ENCODE data around the gene DYNC2I2. TPM values are rescaled to one million over a fixed set of nuclear protein-coding genes. Genes with fewer than 3 reads are reported as not detected.
"Not testable (repeated sequence)": the region's sequence is repeated elsewhere in the genome, so short reads cannot be mapped to it uniquely, and the experiment has no call there.

The DYNC2I2 gene
- total and polyA plus RNA-seq, 4 donors, result 23.0 to 65.3 (median 63.0) TPM

GRCh38 chr9:128610897-128611296 is 45.8 kb downstream of the DYNC2I2 start:
- H3K9me3 ChIP-seq (ENCODE audit: control insufficient read depth, insufficient read depth, low read length), result no peaks in the 10 kb centered on the region
- peaks cover 9% of the 10 kb centered on the region for H3K4me1 ChIP-seq (ENCODE audit: control insufficient read depth, insufficient read depth, low read length)
- H3K27ac ChIP-seq (ENCODE audit: low read depth, low read length), result no peak overlapping the region
- no peaks in the 10 kb centered on the region for H3K27me3 ChIP-seq (ENCODE audit: control insufficient read depth, insufficient read depth, low read length)
- no peak for DNase-seq (ENCODE audit: low read depth in 4 of 6, low spot score in 6 of 6)
- H3K36me3 ChIP-seq (ENCODE audit: control insufficient read depth, insufficient read depth, low read length), result peaks cover 86% of the 10 kb centered on the region
- WGBS (ENCODE audit: insufficient coverage), result 100% methylated on average over 3 of the region's 3 CpGs
- no peak overlapping the region for H3K4me3 ChIP-seq (ENCODE audit: low read depth, low read length)

- H3K9me3 ChIP-seq (ENCODE audit: control insufficient read depth, insufficient read depth, low read length), result no peaks in the 10 kb centered on the region
- H3K27ac ChIP-seq (ENCODE audit: low read depth, low read length), result peak overlapping the region; percentile 92
- H3K27me3 ChIP-seq (ENCODE audit: control insufficient read depth, insufficient read depth, low read length), result no peaks in the 10 kb centered on the region
- H3K4me3 ChIP-seq (ENCODE audit: low read depth, low read length), result no peak overlapping the region
- 41% methylated on average over 14 of the region's 16 CpGs for WGBS (ENCODE audit: insufficient coverage)
- peaks cover 9% of the 10 kb centered on the region for H3K4me1 ChIP-seq (ENCODE audit: control insufficient read depth, insufficient read depth, low read length)
- peak; percentile 63 to 96 (median 78) for DNase-seq (ENCODE audit: low read depth in 4 of 6, low spot score in 6 of 6)
- H3K36me3 ChIP-seq (ENCODE audit: control insufficient read depth, insufficient read depth, low read length), result peaks cover 84% of the 10 kb centered on the region
Measured at GRCh38 chr9:128607642-128608350, 48.9 kb downstream of the DYNC2I2 start.

DNA sequence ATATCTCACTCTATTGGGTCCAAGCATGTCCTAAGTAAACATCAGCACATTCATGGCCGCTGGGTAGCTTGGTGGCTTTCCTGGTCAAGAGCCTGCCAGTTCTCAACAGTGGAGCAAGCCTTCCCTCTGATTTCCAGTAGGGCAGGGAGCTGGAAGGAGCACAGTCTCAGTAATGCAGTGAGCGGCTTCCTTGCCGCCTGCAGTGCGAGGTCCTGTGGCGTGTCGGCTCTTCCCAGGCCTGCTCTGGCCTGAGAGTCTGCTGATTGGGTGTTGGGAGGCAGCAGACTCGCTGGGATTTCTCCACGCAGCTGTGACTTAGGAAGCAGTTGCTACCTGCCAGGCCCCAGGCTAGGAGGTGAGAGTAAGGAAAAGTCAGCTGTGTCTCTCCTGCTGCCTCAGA is 53.0 kb downstream of the DYNC2I2 start:
- 95% methylated on average over 8 of the region's 8 CpGs for WGBS (ENCODE audit: insufficient coverage)
- no peaks in the 10 kb centered on the region for H3K27me3 ChIP-seq (ENCODE audit: control insufficient read depth, insufficient read depth, low read length)
- H3K4me3 ChIP-seq (ENCODE audit: low read depth, low read length), result no peak overlapping the region
- H3K9me3 ChIP-seq (ENCODE audit: control insufficient read depth, insufficient read depth, low read length), result no peaks in the 10 kb centered on the region
- H3K36me3 ChIP-seq (ENCODE audit: control insufficient read depth, insufficient read depth, low read length), result peaks cover 84% of the 10 kb centered on the region
- DNase-seq (ENCODE audit: low read depth in 4 of 6, low spot score in 6 of 6), result no peak
- H3K4me1 ChIP-seq (ENCODE audit: control insufficient read depth, insufficient read depth, low read length), result peaks cover 9% of the 10 kb centered on the region
- H3K27ac ChIP-seq (ENCODE audit: low read depth, low read length), result no peak overlapping the region

GRCh38 chr9:128600099-128600498 is 56.5 kb downstream of the DYNC2I2 start:
- Histone ChIP-seq H3K4me3 (ENCODE audit: low read depth, low read length) (no peak overlapping the region), H3K27me3 (ENCODE audit: control insufficient read depth, insufficient read depth, low read length) (no peaks in the 10 kb centered on the region), H3K36me3 (ENCODE audit: control insufficient read depth, insufficient read depth, low read length) (peaks cover 87% of the 10 kb centered on the region), H3K4me1 (ENCODE audit: control insufficient read depth, insufficient read depth, low read length) (no peaks in the 10 kb centered on the region), H3K9me3 (ENCODE audit: control insufficient read depth, insufficient read depth, low read length) (no peaks in the 10 kb centered on the region), H3K27ac (ENCODE audit: low read depth, low read length) (no peak overlapping the region)
- DNase-seq (ENCODE audit: low read depth in 4 of 6, low spot score in 6 of 6), result no peak
- 86% methylated on average over 2 of the region's 4 CpGs for WGBS (ENCODE audit: insufficient coverage)

- no peak overlapping the region for H3K4me3 ChIP-seq (ENCODE audit: low read depth, low read length)
- no peaks in the 10 kb centered on the region for H3K4me1 ChIP-seq (ENCODE audit: control insufficient read depth, insufficient read depth, low read length)
- peaks cover 84% of the 10 kb centered on the region for H3K36me3 ChIP-seq (ENCODE audit: control insufficient read depth, insufficient read depth, low read length)
- 100% methylated on average over 2 of the region's 4 CpGs for WGBS (ENCODE audit: insufficient coverage)
- H3K27me3 ChIP-seq (ENCODE audit: control insufficient read depth, insufficient read depth, low read length), result no peaks in the 10 kb centered on the region
- DNase-seq (ENCODE audit: low read depth in 4 of 6, low spot score in 6 of 6), result no peak
- no peak overlapping the region for H3K27ac ChIP-seq (ENCODE audit: low read depth, low read length)
- H3K9me3 ChIP-seq (ENCODE audit: control insufficient read depth, insufficient read depth, low read length), result no peaks in the 10 kb centered on the region
Measured at GRCh38 chr9:128595471-128595870, 61.2 kb downstream of the DYNC2I2 start.

DNA sequence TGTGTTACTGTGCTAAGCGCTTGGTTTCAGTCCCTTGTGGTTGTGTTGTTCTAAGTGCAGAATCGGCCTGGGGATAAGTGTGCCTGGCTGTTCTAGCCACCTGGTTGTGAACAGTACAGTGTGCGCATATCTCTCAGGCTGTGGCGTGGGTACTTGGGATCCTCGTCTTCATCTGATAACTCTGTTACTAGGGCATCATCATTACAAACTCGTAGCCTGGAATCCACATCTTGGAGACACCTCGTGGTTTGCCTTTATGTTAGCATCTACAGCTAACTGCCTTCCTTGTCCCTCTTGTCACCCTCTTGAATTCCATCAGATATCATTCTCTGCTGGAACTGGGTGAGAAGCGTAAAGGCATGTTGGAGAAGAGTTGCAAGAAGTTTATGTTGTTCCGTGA is 62.8 kb downstream of the DYNC2I2 start:
- Histone ChIP-seq H3K9me3 (ENCODE audit: control insufficient read depth, insufficient read depth, low read length) (no peaks in the 10 kb centered on the region), H3K4me3 (ENCODE audit: low read depth, low read length) (no peak overlapping the region), H3K36me3 (ENCODE audit: control insufficient read depth, insufficient read depth, low read length) (peaks cover 88% of the 10 kb centered on the region), H3K4me1 (ENCODE audit: control insufficient read depth, insufficient read depth, low read length) (no peaks in the 10 kb centered on the region), H3K27me3 (ENCODE audit: control insufficient read depth, insufficient read depth, low read length) (no peaks in the 10 kb centered on the region), H3K27ac (ENCODE audit: low read depth, low read length) (no peak overlapping the region)
- 94% methylated on average over 6 of the region's 9 CpGs for WGBS (ENCODE audit: insufficient coverage)
- no peak for DNase-seq (ENCODE audit: low read depth in 4 of 6, low spot score in 6 of 6)

GRCh38 chr9:128593039-128593438 is 63.6 kb downstream of the DYNC2I2 start:
- Histone ChIP-seq H3K4me3 (ENCODE audit: low read depth, low read length) (no peak overlapping the region), H3K36me3 (ENCODE audit: control insufficient read depth, insufficient read depth, low read length) (peaks cover 89% of the 10 kb centered on the region), H3K27ac (ENCODE audit: low read depth, low read length) (no peak overlapping the region), H3K27me3 (ENCODE audit: control insufficient read depth, insufficient read depth, low read length) (no peaks in the 10 kb centered on the region), H3K9me3 (ENCODE audit: control insufficient read depth, insufficient read depth, low read length) (no peaks in the 10 kb centered on the region), H3K4me1 (ENCODE audit: control insufficient read depth, insufficient read depth, low read length) (no peaks in the 10 kb centered on the region)
- DNase-seq (ENCODE audit: low read depth in 4 of 6, low spot score in 6 of 6), result no peak
- 91% methylated on average over 5 of the region's 6 CpGs for WGBS (ENCODE audit: insufficient coverage)

GRCh38 chr9:128588581-128589233 is 67.9 kb downstream of the DYNC2I2 start:
- H3K4me3 ChIP-seq (ENCODE audit: low read depth, low read length), result no peak overlapping the region
- no peaks in the 10 kb centered on the region for H3K4me1 ChIP-seq (ENCODE audit: control insufficient read depth, insufficient read depth, low read length)
- no peak overlapping the region for H3K27ac ChIP-seq (ENCODE audit: low read depth, low read length)
- no peaks in the 10 kb centered on the region for H3K27me3 ChIP-seq (ENCODE audit: control insufficient read depth, insufficient read depth, low read length)
- no peaks in the 10 kb centered on the region for H3K9me3 ChIP-seq (ENCODE audit: control insufficient read depth, insufficient read depth, low read length)
- no peak for DNase-seq (ENCODE audit: low read depth in 4 of 6, low spot score in 6 of 6)
- 100% methylated on average over 2 of the region's 11 CpGs for WGBS (ENCODE audit: insufficient coverage)
- H3K36me3 ChIP-seq (ENCODE audit: control insufficient read depth, insufficient read depth, low read length), result peaks cover 92% of the 10 kb centered on the region

DNA sequence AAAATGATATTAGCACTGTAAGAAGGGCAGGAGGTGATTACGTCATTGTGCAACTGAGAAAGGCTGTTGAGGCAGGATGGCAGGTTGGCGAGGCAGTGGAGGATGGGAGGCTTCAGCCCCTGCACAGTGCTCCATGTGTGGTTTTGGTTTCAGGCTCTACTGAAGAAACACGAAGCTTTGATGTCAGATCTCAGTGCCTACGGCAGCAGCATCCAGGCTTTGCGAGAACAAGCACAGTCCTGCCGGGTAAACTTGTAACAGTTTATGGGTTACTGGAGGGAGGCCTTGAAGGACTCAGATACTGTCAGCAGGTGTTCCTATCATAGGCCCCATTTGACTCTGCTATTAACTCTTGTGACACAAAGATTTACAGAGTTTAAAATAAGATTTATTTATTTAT is 69.2 kb downstream of the DYNC2I2 start:
- WGBS (ENCODE audit: insufficient coverage), result 76% methylated on average over 6 of the region's 6 CpGs
- no peaks in the 10 kb centered on the region for H3K4me1 ChIP-seq (ENCODE audit: control insufficient read depth, insufficient read depth, low read length)
- no peak overlapping the region for H3K27ac ChIP-seq (ENCODE audit: low read depth, low read length)
- no peak overlapping the region for H3K4me3 ChIP-seq (ENCODE audit: low read depth, low read length)
- H3K9me3 ChIP-seq (ENCODE audit: control insufficient read depth, insufficient read depth, low read length), result no peaks in the 10 kb centered on the region
- no peaks in the 10 kb centered on the region for H3K27me3 ChIP-seq (ENCODE audit: control insufficient read depth, insufficient read depth, low read length)
- DNase-seq (ENCODE audit: low read depth in 4 of 6, low spot score in 6 of 6), result no peak
- H3K36me3 ChIP-seq (ENCODE audit: control insufficient read depth, insufficient read depth, low read length), result peaks cover 95% of the 10 kb centered on the region

DNA sequence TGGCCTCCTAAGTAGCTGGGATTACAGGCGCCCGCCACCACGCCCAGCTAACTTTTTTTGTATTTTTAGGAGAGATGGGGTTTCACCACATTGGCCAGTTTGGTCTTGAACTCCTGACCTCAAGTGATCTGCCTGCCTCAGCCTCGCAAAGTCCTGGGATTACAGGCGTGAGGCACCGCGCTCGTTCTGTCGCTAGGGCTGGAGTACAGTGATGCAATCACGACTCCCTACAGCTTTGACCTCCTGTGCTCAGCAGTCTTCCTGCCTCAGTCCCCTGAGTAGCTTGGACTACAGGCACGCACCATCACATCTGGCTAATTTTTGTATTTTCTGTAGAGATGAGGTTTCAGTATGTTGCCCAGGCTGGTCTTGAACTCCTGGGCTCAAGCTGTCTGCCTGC is 69.7 kb downstream of the DYNC2I2 start:
- H3K4me1 ChIP-seq (ENCODE audit: control insufficient read depth, insufficient read depth, low read length); H3K9me3 ChIP-seq (ENCODE audit: control insufficient read depth, insufficient read depth, low read length); H3K27ac ChIP-seq (ENCODE audit: low read depth, low read length); DNase-seq (ENCODE audit: low read depth in 4 of 6, low spot score in 6 of 6); H3K27me3 ChIP-seq (ENCODE audit: control insufficient read depth, insufficient read depth, low read length); H3K4me3 ChIP-seq (ENCODE audit: low read depth, low read length): not testable (repeated sequence)
- WGBS (ENCODE audit: insufficient coverage), result 100% methylated on average over 9 of the region's 11 CpGs
- H3K36me3 ChIP-seq (ENCODE audit: control insufficient read depth, insufficient read depth, low read length), result peaks cover 95% of the 10 kb centered on the region

Measured in spinal cord (tissue), 10 donors.